GM19099 (cell line): ENCODE results near the gene CALHM6.

Experiments
- POLR2A ChIP-seq: IDR thresholded peaks from 3 replicates; pipeline ENCODE4 v1.6.1; 2011; ENCODE audit warnings: low read depth; ENCODE audit not compliant: insufficient read length; ENCODE audit errors: extremely low read depth

The CALHM6 gene

DNA sequence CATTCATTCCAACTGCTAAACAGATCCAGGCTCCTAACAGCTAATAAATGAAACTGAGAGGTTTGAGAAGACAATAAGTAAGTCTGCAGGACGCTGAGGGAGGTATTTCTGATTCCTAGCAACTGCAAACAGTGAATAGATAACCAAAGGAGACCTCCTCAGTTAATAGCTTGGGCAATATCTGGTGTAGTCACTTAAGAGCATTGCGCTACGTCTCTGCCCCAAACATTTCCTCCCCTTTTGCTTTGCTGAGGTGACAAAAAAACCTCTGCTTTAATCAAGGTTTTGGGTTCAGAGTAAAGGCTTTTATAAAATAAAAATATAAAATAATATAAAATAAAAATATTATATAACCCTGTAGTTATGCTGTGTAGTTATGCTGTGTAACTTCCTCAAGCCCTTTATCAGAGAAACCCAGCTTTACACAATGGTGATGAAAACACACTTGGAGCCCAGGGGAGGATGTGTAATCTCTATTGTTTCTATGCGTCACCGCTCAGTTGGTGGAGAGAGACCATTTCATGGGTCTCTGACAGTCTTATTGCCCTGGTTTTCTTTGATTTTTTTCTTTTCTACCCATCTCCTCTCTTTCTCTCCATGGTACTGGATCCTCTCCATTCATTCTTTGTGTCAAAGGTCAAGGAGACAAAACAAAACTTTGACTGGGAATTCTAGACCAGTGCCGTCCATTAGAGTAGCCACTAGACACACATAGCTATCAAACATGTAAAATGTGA lies 31.3 kb downstream of the CALHM6 start:
- no peak for TF ChIP-seq POLR2A

DNA sequence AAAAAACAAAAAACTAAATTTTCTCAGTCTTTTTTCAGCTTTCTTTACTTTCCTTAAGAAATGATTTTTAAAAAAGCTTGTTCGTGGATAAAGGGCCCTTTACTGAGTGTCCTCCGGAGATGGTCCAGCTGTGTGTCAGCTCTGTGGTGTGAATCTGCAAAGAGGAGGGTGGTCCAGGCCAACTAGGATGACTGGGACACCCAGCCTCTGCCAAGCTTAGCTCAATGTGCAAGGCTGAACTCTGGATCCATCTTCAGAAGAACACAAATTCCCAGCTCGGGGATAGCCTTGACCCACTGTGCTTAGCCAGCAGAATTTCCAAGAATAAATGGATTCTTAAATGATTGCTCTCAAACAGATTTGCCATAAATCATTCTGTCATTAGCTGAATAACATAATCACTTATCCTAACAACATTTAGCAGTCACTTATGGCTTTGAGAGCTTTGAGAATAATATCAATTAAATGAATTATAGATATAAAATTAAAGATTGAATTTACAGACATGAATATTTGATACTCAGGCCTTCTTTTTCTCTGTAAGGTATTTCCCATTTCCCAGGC lies 36.0 kb downstream of the CALHM6 start:
- no peak for TF ChIP-seq POLR2A

DNA sequence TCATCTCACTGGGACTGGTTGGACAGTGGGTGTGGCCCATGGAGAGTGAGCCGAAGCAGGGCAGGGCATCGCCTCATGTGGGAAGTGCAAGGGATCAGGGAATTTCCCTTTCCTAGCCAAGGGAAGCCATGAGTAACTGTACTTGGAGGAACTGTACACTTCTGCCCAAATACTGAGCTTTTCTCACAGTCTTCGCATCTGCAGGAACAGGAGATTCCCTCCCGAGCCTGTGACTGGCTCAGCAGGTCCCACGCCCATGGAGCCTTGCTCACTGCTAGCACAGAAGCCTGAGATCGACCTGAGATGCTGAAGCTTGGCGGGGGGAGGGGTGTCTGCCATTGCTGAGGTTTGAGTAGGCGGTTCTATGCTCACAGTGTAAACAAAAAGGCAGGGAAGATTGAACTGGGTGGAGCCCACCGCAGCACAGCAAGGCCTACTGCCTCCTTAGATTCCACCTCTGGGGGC lies 39.8 kb downstream of the CALHM6 start:
- no peak for TF ChIP-seq POLR2A

DNA sequence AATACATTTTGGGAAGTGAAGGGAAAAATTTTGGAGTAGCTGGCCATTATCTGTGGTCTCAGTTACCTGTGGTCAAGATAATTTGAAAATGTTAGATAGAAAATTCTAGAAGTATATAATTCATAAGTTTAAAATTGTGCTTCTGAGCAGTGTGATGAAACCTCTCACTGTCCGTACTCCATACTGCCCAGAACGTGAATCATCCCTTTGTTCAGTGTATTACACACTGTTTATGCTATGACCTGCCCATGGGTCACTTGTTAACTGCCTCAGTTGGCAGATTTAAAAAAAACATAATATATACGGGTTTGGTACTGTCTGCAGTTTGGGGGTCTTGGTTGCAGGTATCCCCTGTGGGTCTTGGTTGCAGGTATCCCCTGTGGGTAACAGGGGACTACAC lies 46.1 kb downstream of the CALHM6 start:
- no peak for TF ChIP-seq POLR2A

DNA sequence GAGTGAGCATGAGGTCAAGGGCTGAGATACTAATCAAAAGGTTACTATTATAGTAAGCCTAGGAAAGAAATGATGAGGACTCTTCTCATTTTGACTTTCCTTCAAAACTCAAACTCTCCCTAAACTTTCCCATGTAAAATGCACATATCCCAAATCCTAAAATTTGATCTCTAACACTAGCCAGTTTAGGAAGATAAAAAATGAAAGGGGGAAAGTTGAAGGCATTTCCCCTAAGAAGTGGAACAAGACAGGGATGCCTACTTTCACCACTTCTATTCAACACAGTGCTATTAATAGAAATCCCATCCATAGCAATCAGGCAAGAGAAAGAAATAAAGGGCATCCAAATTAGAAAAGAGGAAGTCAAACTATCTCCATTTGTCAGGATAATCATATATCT lies 47.4 kb downstream of the CALHM6 start:
- no peak for TF ChIP-seq POLR2A

DNA sequence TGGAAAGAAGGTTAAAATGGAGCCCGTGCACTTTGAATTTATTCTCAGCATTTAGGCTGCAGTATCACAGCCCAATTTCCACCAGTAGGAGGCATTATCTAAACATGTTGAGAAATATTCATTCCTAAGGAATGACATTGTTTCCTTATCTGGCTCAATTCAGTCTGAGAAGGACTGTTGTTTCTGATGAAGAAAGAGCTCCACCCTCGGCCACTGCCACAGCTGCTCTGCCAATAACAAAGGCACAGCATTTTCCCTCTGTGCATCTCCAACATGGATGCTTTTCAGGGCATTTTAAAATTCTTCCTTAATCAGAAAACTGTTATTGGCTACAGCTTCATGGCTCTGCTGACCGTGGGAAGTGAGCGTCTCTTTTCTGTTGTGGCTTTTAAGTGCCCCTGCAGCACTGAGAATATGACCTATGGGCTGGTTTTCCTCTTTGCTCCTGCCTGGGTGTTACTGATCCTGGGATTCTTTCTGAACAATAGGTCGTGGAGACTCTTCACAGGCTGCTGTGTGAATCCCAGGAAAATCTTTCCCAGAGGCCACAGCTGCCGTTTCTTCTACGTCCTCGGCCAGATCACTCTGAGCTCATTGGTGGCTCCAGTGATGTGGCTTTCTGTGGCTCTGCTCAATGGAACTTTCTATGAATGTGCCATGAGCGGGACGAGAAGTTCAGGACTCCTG lies 50.4 kb downstream of the CALHM6 start, which contains the start of gene CALHM5:
CALHM5 (plus strand) TSS at position 216 of the 687 bp plus-strand sequence; CDS start at position 274, 58 bp downstream.
- no peak for TF ChIP-seq POLR2A

DNA sequence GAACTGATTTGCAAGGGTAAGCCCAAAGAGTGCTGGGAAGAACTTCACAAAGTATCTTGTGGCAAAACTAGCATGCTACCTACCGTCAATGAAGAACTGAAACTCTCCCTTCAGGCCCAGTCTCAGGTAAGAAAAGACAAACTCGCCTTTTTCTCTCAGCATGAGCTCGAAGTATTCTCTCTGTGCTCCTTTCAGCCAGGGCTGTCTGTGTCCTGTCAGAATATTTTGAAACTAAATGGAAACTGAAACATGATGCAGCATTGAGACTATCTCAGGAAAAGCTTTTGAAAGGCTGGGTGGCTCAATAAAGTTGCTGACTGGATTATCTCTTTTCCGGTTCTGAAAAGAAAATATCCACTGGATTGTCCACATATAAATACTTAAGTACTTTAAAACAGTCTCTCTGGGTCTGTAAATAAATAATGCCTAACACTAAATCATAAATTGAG lies 51.0 kb downstream of the CALHM6 start:
- no peak for TF ChIP-seq POLR2A

DNA sequence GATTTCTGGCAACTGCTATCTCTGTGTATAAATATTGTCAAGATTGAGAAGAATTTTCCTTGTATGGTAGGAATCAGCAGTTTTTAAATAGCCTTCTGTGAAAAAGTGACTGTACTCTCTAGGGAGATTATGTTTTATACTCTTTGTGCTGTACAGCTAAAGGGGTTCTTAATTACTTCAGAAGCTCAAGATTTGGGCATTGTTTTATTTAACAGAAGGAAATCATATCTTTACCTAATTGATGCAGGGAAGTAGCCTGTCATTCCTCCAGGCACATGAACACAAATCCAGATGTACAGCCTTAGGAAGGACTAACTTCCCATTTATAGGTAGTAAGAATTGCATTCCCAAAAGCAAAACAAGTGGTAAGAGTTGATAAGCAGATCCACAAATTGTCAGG lies 51.6 kb downstream of the CALHM6 start:
- TF ChIP-seq POLR2A, result no peak
